Gastroesophageal sphincter (tissue), 3 donors: ENCODE data around the gene BCAS3.

Experiments used
- EP300 ChIP-seq: sonication (generic); formaldehyde crosslinking; IDR thresholded peaks from one replicate; pipeline ENCODE4 v1.6.1; 2017; ENCODE audit warnings: antibody characterized with exemption, mild to moderate bottlenecking
- POLR2A ChIP-seq, 2 donors: fragments of 450-650 bp; IDR thresholded peaks; one replicate each; pipeline ENCODE4 v1.6.1; 2017; ENCODE audit warnings: antibody characterized with exemption in 2 of 2, mild to moderate bottlenecking in 2 of 2, moderate library complexity in 1 of 2
- POLR2AphosphoS5 ChIP-seq: sonication (generic); formaldehyde crosslinking; IDR thresholded peaks from one replicate; pipeline ENCODE4 v1.6.1; 2017; ENCODE audit warnings: antibody characterized with exemption
- TF ChIP-seq, protein P1 (sequence below), 4 experiments: fragments of 200-600 bp in 2 of 4; fragments of 450-650 bp in 2 of 4; sonication (generic) in 1 of 4; IDR thresholded peaks; one replicate each; pipeline ENCODE4 v1.5.1; 2017 to 2019; ENCODE audit warnings: antibody characterized with exemption in 4 of 4, mild to moderate bottlenecking in 2 of 4, moderate library complexity in 2 of 4

DNA sequence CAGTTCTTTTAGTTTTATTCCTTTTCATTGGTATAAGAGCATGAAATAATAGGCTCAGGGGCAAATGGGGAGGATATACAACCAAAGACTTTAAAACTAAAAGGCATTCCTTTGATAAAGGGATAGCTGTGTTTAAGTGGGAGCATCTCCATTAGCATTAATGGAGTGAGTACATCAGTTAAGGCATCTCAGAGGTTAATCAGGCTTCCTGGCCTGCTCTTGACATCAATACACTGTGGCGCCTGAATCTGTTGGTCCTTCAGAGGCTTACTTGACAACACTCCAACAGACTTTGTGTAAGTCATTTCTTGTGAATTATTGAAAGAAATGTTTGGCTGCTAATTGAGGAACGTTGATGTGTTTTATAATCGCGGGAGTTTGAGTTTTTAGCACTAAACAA, 230.7 kb downstream of the BCAS3 start:
- TF ChIP-seq, protein P1, sequence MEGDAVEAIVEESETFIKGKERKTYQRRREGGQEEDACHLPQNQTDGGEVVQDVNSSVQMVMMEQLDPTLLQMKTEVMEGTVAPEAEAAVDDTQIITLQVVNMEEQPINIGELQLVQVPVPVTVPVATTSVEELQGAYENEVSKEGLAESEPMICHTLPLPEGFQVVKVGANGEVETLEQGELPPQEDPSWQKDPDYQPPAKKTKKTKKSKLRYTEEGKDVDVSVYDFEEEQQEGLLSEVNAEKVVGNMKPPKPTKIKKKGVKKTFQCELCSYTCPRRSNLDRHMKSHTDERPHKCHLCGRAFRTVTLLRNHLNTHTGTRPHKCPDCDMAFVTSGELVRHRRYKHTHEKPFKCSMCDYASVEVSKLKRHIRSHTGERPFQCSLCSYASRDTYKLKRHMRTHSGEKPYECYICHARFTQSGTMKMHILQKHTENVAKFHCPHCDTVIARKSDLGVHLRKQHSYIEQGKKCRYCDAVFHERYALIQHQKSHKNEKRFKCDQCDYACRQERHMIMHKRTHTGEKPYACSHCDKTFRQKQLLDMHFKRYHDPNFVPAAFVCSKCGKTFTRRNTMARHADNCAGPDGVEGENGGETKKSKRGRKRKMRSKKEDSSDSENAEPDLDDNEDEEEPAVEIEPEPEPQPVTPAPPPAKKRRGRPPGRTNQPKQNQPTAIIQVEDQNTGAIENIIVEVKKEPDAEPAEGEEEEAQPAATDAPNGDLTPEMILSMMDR (IDR thresholded peaks at IDR 0.05), result no peak
- TF ChIP-seq POLR2AphosphoS5 (no peak), EP300 (no peak), POLR2A (IDR thresholded peaks at IDR 0.05) (no peak)
